AG09309 (cell line): ENCODE results near the gene ZNF710.
"Not testable (repeated sequence)": the region's sequence is repeated elsewhere in the genome, so short reads cannot be mapped to it uniquely, and the experiment has no call there.

Experiments used
- DNase-seq: peaks from one replicate; pipeline ENCODE4 v3.0.0-alpha.2; 2010; ENCODE audit warnings: low read depth
- H3K4me3 ChIP-seq: 2 replicates; pipeline ENCODE4 v1.5.1; 2011; ENCODE audit warnings: mild to moderate bottlenecking, low read depth, low read length, moderate library complexity; ENCODE audit not compliant: control insufficient read depth
- TF ChIP-seq, protein P1 (sequence below): IDR thresholded peaks from 2 replicates; pipeline ENCODE4 v1.5.1; 2011; ENCODE audit warnings: mild to moderate bottlenecking, low read depth, low read length, inconsistent platforms; ENCODE audit not compliant: insufficient read depth, control insufficient read depth; ENCODE audit errors: missing control alignments

ZNF710 gene

DNA sequence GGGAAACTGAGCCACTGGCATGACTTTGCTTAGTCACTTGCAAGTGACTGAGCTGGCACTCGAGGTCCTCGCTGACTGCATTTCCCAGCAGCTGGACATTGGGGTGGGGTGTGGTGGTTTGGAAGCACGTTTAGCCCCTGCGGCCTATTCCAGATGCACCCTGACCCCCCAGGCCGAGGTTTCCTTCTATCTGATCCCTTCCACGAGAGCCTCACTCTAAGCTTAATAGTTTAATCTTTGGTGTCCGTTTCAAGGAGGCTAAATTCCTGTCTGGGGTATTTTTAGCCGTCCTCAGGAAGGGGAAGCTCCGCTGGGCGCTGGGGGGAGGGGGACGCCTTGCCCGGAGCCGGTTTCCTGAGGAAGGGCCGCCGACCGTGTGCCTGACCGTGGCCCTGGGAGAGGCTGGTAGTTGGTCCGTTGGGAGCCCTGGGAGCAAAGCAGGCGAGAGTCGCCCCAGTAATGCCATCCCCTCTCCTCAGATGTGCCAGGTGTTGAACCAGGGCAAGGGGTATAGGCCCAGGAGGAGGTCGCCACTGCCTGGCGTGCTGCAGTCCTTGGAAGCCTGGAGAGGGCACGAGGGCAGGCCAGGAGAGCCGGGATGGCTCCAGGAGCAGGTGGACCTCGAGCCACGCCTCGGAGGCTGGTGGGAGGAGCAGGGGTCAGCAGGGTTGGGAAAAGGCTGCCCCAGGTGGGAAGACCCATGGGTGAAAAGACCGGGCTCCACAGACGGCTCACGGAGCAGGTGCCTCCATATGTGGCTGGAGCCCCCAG lies 64.0 kb downstream of the ZNF710 start:
- H3K4me3 ChIP-seq, result no peak overlapping the region
- DNase-seq, result no peak
- TF ChIP-seq, protein P1, sequence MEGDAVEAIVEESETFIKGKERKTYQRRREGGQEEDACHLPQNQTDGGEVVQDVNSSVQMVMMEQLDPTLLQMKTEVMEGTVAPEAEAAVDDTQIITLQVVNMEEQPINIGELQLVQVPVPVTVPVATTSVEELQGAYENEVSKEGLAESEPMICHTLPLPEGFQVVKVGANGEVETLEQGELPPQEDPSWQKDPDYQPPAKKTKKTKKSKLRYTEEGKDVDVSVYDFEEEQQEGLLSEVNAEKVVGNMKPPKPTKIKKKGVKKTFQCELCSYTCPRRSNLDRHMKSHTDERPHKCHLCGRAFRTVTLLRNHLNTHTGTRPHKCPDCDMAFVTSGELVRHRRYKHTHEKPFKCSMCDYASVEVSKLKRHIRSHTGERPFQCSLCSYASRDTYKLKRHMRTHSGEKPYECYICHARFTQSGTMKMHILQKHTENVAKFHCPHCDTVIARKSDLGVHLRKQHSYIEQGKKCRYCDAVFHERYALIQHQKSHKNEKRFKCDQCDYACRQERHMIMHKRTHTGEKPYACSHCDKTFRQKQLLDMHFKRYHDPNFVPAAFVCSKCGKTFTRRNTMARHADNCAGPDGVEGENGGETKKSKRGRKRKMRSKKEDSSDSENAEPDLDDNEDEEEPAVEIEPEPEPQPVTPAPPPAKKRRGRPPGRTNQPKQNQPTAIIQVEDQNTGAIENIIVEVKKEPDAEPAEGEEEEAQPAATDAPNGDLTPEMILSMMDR, result no peak

DNA sequence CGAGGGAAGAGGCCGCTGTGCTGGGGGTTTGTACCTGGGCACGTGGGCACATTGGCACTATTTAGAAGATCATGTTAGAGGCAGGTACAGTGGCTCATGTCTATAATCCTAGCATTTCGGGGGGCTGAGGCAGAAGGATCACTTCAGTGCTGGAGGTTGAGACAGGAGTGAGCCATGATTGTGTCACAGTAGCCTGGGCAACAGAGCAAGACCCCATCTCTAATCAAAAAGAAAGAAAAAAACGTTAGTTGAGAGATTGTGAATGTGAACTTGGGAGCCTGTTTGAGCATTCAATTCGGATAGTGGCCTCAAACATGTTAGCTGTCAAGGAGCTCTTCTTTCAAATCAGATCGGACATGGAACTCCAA lies 64.5 kb downstream of the ZNF710 start:
- no peak overlapping the region for H3K4me3 ChIP-seq
- TF ChIP-seq, protein P1, result no peak
- DNase-seq, result no peak

DNA sequence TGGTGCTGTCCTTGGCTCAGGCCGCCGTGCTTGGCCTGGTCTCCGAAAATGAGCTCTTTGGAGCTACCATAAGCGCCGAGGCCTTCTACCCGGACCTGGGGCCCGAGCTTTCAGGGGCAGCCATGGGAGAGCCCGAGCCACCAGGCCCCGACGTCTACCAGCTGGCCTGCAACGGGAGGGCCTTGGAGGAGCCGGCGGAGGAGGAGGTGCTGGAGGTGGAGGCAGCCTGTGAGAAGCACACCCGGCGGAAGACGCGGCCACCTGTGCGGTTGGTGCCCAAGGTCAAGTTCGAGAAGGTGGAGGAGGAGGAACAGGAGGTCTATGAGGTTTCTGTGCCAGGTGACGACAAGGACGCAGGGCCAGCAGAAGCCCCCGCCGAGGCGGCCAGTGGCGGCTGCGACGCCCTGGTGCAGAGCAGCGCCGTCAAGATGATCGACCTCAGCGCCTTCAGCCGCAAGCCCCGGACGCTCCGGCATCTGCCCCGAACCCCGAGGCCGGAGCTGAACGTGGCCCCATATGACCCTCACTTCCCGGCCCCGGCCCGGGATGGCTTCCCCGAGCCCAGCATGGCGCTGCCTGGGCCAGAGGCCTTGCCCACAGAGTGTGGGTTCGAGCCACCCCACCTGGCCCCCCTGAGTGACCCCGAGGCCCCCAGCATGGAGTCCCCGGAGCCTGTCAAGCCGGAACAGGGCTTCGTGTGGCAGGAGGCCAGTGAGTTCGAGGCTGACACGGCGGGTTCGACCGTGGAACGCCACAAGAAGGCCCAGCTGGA lies 66.2 kb downstream of the ZNF710 start:
- TF ChIP-seq, protein P1, result no peak
- no peak overlapping the region for H3K4me3 ChIP-seq
- no peak for DNase-seq

DNA sequence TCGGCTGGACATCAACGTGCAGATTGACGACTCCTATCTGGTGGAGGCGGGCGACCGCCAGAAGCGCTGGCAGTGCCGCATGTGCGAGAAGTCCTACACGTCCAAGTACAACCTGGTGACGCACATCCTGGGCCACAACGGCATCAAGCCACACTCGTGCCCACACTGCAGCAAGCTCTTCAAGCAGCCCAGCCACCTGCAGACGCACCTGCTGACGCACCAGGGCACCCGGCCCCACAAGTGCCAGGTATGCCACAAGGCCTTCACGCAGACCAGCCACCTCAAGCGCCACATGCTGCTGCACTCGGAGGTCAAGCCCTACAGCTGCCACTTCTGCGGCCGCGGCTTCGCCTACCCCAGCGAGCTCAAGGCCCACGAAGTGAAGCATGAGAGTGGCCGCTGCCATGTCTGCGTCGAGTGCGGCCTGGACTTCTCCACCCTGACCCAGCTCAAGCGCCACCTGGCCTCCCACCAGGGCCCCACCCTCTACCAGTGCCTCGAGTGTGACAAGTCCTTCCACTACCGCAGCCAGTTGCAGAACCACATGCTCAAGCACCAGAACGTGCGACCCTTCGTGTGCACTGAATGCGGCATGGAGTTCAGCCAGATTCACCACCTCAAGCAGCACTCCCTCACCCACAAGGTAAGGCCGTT lies 67.0 kb downstream of the ZNF710 start:
- DNase-seq, result no peak
- TF ChIP-seq, protein P1, result no peak
- H3K4me3 ChIP-seq, result no peak overlapping the region

DNA sequence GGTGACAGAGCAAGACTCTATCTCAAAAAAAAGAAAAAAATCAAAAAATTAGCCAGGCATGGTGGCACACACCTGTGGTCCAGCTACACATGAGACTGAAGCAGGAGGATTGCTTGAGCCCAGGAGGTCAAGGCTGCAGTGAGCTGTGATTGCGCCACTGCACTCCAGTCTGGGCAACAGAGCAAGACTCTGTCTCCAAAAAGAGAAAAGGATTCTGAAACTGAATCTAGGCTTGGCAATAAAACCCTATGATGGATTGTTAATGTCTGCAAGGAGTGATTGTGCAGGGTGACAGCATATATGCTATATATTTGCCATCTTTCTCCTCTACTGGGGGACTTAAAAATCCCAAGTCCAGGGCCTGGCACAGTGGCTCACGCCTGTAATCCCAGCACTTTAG lies 69.5 kb downstream of the ZNF710 start:
- DNase-seq, H3K4me3 ChIP-seq: not testable (repeated sequence)

DNA sequence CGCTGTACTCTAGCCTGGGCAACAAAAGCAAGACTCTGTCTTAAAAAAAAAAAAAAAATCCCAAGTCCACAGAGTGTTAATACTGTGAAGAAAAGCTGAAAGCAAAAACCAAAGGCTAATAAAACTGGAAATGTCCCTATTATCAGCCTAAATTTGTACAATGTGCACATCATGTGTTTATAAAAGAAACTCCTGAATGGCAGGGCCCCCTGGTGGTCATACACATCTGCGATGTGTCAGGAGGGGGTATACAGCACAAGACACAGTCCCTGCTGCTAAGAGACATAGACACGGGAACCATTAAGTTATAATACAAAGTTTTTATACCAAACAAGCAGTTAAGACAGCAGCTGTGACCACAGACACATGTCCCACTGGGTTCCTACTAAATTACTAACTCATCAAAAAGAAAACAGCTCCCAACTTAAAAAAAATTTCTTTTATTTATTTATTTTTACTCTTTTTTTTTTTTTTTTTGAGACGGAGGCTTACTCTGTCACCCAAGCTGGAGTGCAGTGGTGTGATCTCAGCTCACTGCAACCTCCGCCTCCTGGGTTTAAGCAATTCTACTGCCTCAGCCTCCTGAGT lies 70.2 kb downstream of the ZNF710 start:
- TF ChIP-seq, protein P1, result peak; percentile 85
- H3K4me3 ChIP-seq, result no peak overlapping the region
- DNase-seq, result peak; percentile 47

DNA sequence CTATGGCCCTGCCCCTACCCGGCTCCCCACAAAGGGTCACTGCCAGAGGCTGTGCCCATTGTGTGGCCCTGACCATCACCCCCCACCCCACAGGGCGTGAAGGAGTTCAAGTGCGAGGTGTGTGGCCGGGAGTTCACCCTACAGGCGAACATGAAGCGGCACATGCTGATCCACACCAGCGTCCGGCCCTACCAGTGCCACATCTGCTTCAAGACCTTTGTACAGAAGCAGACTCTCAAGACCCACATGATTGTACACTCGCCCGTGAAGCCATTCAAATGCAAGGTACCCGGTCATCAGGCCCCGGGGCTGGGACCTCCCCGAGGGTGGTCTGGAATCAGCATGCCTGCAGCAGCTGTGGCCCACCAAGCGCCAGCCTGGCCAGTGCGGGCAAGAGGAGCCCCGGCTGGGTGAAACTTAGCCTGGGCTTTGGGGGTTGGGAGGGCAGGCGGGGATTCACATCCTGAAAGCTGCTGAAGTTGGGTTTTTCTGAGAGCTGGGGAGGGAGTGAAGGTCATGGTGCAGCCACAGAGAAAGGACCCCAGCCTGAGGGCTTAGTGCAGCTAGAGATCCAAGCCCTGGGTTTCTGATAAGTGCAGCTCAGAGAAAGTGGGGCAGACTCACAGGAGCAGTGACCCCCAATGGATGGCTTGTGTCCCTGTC lies 72.0 kb downstream of the ZNF710 start:
- TF ChIP-seq, protein P1, result no peak
- H3K4me3 ChIP-seq, result no peak overlapping the region

More for the DNA sequence above, 72.0 kb downstream of the ZNF710 start:
- DNase-seq, result no peak
